Measurements from ENCODE around the gene SOX10. TPM values are rescaled to one million over a fixed set of nuclear protein-coding genes. Genes with fewer than 3 reads are reported as not detected.
"Not testable (repeated sequence)": the region's sequence is repeated elsewhere in the genome, so short reads cannot be mapped to it uniquely, and the experiment has no call there.

SOX10 gene
- polyA plus RNA-seq, 3 donors, result not detected

DNA sequence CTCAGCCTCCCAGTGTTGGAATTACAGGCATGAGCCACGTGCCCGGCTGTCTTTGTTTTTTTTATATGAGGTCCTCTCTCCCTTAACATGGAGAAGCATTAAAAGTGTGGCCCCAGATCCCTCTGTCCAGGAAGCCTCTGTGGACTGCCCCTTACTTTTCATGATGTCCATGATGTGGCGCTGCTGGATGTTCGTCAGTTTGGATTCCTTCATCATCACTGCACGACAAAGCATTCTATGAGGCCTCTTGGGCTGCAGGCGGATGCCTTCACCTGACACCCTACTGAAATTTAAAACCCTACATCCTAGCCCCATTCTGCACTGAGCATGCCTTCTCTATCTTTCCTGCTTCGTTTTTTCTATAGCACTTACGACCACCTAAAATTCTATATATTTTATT lies 33.0 kb downstream of the SOX10 start:
- Mint-ChIP-seq H3K4me1 (peaks cover 26% of the 10 kb centered on the region), H3K36me3 (peaks cover 2% of the 10 kb centered on the region in 2 donors), H3K27ac (no peak overlapping the region), H3K27me3 (ENCODE audit: low read depth in 3 of 3) (peaks cover 21 to 24% (median 21%) of the 10 kb centered on the region in 3 donors), H3K4me3 (peak overlapping the region in 1 of 2 donors; percentile 3), H3K9me3 (peaks cover 0 to 2% (median 0%) of the 10 kb centered on the region in 7 donors)
- H2AFZ ChIP-seq (ENCODE audit: insufficient read depth, low read depth, low read length, poor library complexity, severe bottlenecking), result no peak overlapping the region
- no peaks in the 10 kb centered on the region for H4K20me1 ChIP-seq (ENCODE audit: insufficient read depth, low read length)
- WGBS (ENCODE audit: insufficient coverage), result 100% methylated on average over 1 of the region's 8 CpGs
- H3K36me3 ChIP-seq (replicated peaks in 1 of 2; ENCODE audit: control insufficient read depth in 1 of 2, insufficient read depth in 2 of 2, low read length in 2 of 2), result no peaks in the 10 kb centered on the region
- no peak overlapping the region for H3K27ac ChIP-seq (ENCODE audit: low read depth in 1 of 2, low read length in 2 of 2)
- H3K9ac ChIP-seq (ENCODE audit: insufficient read depth, low read length, poor library complexity, severe bottlenecking), result no peak overlapping the region
- peaks cover 22 to 23% of the 10 kb centered on the region in 2 donors for H3K4me1 ChIP-seq (ENCODE audit: control insufficient read depth in 1 of 2, insufficient read depth in 2 of 2, low read length in 2 of 2)
- DNase-seq, result no peak
- H3K4me2 ChIP-seq (replicated peaks; ENCODE audit: extremely low read depth, low read length, poor library complexity, severe bottlenecking), result no peak overlapping the region
- intact Hi-C loops (cut with micrococcal nuclease), result loop anchor here (5.0 to 10.0 kb wide), 2 partner anchors 44 to 373 kb away; partner anchors contain the start of gene MICALL1 (in 1 of the 2)
- H3K4me3 ChIP-seq (replicated peaks in 1 of 3; ENCODE audit: low read depth in 2 of 3, low read length in 3 of 3), result no peak overlapping the region
- H3K9me3 ChIP-seq (replicated peaks in 1 of 2; ENCODE audit: control insufficient read depth in 1 of 2, insufficient read depth in 1 of 2, low read length in 2 of 2), result no peaks in the 10 kb centered on the region
- H3K27me3 ChIP-seq (ENCODE audit: control insufficient read depth in 2 of 2, insufficient read depth in 2 of 2, low read length in 2 of 2), result peaks cover 9 to 14% of the 10 kb centered on the region in 2 donors
- TF ChIP-seq, protein P1, sequence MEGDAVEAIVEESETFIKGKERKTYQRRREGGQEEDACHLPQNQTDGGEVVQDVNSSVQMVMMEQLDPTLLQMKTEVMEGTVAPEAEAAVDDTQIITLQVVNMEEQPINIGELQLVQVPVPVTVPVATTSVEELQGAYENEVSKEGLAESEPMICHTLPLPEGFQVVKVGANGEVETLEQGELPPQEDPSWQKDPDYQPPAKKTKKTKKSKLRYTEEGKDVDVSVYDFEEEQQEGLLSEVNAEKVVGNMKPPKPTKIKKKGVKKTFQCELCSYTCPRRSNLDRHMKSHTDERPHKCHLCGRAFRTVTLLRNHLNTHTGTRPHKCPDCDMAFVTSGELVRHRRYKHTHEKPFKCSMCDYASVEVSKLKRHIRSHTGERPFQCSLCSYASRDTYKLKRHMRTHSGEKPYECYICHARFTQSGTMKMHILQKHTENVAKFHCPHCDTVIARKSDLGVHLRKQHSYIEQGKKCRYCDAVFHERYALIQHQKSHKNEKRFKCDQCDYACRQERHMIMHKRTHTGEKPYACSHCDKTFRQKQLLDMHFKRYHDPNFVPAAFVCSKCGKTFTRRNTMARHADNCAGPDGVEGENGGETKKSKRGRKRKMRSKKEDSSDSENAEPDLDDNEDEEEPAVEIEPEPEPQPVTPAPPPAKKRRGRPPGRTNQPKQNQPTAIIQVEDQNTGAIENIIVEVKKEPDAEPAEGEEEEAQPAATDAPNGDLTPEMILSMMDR (IDR thresholded peaks at IDR 0.05), result no peak
- peaks cover 16% of the 10 kb centered on the region for H3K79me2 ChIP-seq (ENCODE audit: insufficient read depth, low read length)

- not testable (repeated sequence) for H3K79me2 ChIP-seq (ENCODE audit: insufficient read depth, low read length)
These were observed 37.1 kb downstream of the SOX10 start for GRCh38 chr22:37947142-37947795.

DNA sequence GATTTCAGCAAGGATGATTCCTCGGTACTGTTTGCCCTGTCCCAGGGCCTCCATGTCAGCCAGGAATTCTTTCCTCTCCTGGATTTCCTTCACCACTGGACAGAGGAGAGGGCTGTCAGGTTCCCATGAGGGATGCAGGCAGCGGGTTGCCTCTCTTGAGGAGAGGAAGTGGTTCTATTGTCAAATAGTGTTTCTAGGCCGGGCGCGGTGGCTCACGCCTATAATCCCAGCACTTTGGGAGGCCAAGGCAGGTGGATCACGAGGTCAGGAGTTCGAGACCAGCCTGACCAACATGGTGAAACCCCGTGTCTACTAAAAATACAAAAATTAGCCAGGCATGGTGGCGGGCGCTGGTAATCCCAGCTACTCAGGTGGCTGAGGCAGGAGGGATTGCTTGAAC lies 39.9 kb downstream of the SOX10 start:
- H3K9ac ChIP-seq (ENCODE audit: insufficient read depth, low read length, poor library complexity, severe bottlenecking); H3K27ac ChIP-seq (ENCODE audit: low read depth in 1 of 2, low read length in 2 of 2); H3K9me3 ChIP-seq (replicated peaks in 1 of 2; ENCODE audit: control insufficient read depth in 1 of 2, insufficient read depth in 1 of 2, low read length in 2 of 2); H3K79me2 ChIP-seq (ENCODE audit: insufficient read depth, low read length); H2AFZ ChIP-seq (ENCODE audit: insufficient read depth, low read depth, low read length, poor library complexity, severe bottlenecking); H3K4me3 Mint-ChIP-seq; H3K4me3 ChIP-seq (replicated peaks in 1 of 3; ENCODE audit: low read depth in 2 of 3, low read length in 3 of 3); H4K20me1 ChIP-seq (ENCODE audit: insufficient read depth, low read length); H3K27me3 Mint-ChIP-seq (ENCODE audit: low read depth in 3 of 3); H3K27me3 ChIP-seq (ENCODE audit: control insufficient read depth in 2 of 2, insufficient read depth in 2 of 2, low read length in 2 of 2); H3K9me3 Mint-ChIP-seq; DNase-seq; H3K27ac Mint-ChIP-seq; H3K4me2 ChIP-seq (replicated peaks; ENCODE audit: extremely low read depth, low read length, poor library complexity, severe bottlenecking); intact Hi-C loops (cut with micrococcal nuclease); H3K4me1 Mint-ChIP-seq: not testable (repeated sequence)
- H3K36me3 Mint-ChIP-seq, result peaks cover 14 to 28% of the 10 kb centered on the region in 2 donors
- H3K36me3 ChIP-seq (replicated peaks in 1 of 2; ENCODE audit: control insufficient read depth in 1 of 2, insufficient read depth in 2 of 2, low read length in 2 of 2), result peaks cover 10 to 17% of the 10 kb centered on the region in 2 donors
- 100% methylated on average over 1 of the region's 11 CpGs for WGBS (ENCODE audit: insufficient coverage)
- H3K4me1 ChIP-seq (ENCODE audit: control insufficient read depth in 1 of 2, insufficient read depth in 2 of 2, low read length in 2 of 2), result peaks cover 7 to 10% of the 10 kb centered on the region in 2 donors

More at GRCh38 chr22:37947142-37947795, 37.1 kb downstream of the SOX10 start:
- H3K9me3 Mint-ChIP-seq; H3K27ac ChIP-seq (ENCODE audit: low read depth in 1 of 2, low read length in 2 of 2); H3K4me2 ChIP-seq (replicated peaks; ENCODE audit: extremely low read depth, low read length, poor library complexity, severe bottlenecking); H3K4me1 Mint-ChIP-seq; H3K9ac ChIP-seq (ENCODE audit: insufficient read depth, low read length, poor library complexity, severe bottlenecking); DNase-seq; intact Hi-C loops (cut with micrococcal nuclease); H4K20me1 ChIP-seq (ENCODE audit: insufficient read depth, low read length); H3K4me3 Mint-ChIP-seq; H3K27ac Mint-ChIP-seq; H3K4me3 ChIP-seq (replicated peaks in 1 of 3; ENCODE audit: low read depth in 2 of 3, low read length in 3 of 3); H3K4me1 ChIP-seq (ENCODE audit: control insufficient read depth in 1 of 2, insufficient read depth in 2 of 2, low read length in 2 of 2); H3K36me3 Mint-ChIP-seq; H3K36me3 ChIP-seq (replicated peaks in 1 of 2; ENCODE audit: control insufficient read depth in 1 of 2, insufficient read depth in 2 of 2, low read length in 2 of 2); H3K9me3 ChIP-seq (replicated peaks in 1 of 2; ENCODE audit: control insufficient read depth in 1 of 2, insufficient read depth in 1 of 2, low read length in 2 of 2); H3K27me3 ChIP-seq (ENCODE audit: control insufficient read depth in 2 of 2, insufficient read depth in 2 of 2, low read length in 2 of 2); H2AFZ ChIP-seq (ENCODE audit: insufficient read depth, low read depth, low read length, poor library complexity, severe bottlenecking): not testable (repeated sequence)
- H3K27me3 Mint-ChIP-seq (ENCODE audit: low read depth in 3 of 3), result peaks cover 10 to 13% (median 11%) of the 10 kb centered on the region in 3 donors
- 100% methylated on average over 5 of the region's 14 CpGs for WGBS (ENCODE audit: insufficient coverage)

Measured in CD14-positive monocyte (primary cell).